SJSA1 (cell line): Measurements from ENCODE around the gene PON3. TPM values are rescaled to one million over a fixed set of nuclear protein-coding genes. Genes with fewer than 3 reads are reported as not detected.

ENCODE experiments used
- DNase-seq, 2 experiments: peaks; one replicate each; pipeline ENCODE4 v3.0.0-alpha.2; 2015 to 2020; ENCODE audit warnings: low spot score in 2 of 2, low read depth in 1 of 2
- H3K27ac ChIP-seq: fragments of 250-450 bp; sonication (Bioruptor Pico); 2 replicates; pipeline ENCODE4 v1.5.1; 2020; ENCODE audit warnings: mild to moderate bottlenecking, moderate library complexity
- H3K27me3 ChIP-seq: fragments of 250-450 bp; sonication (Bioruptor Pico); replicated peaks from 2 replicates; pipeline ENCODE4 v1.5.1; 2020; ENCODE audit warnings: mild to moderate bottlenecking, moderate library complexity
- H3K36me3 ChIP-seq: fragments of 250-450 bp; sonication (Bioruptor Pico); 2 replicates; pipeline ENCODE4 v1.5.1; 2020; ENCODE audit warnings: mild to moderate bottlenecking
- H3K4me1 ChIP-seq: fragments of 250-450 bp; sonication (Bioruptor Pico); replicated peaks from 2 replicates; pipeline ENCODE4 v1.6.1; 2021; ENCODE audit warnings: mild to moderate bottlenecking
- H3K4me3 ChIP-seq: fragments of 250-450 bp; sonication (Bioruptor Pico); 2 replicates; pipeline ENCODE4 v1.5.1; 2020; ENCODE audit warnings: mild to moderate bottlenecking
- H3K9me3 ChIP-seq: fragments of 250-450 bp; sonication (Bioruptor Pico); replicated peaks from 2 replicates; pipeline ENCODE4 v1.5.1; 2020; ENCODE audit warnings: mild to moderate bottlenecking
- total RNA-seq: library from RNA; depleted of rRNA; stranded (reverse); fragments of >200 nt; shearing (Covaris generic); gene quantifications from 2 replicates; pipeline ENCODE4 v1.2.3, GENCODE V29; 2014

Gene PON3
- total RNA-seq, 1 experiment from 2014 or later, result not detected

GRCh38 chr7:95342642-95343307, 53.4 kb downstream of the PON3 start:
- Histone ChIP-seq H3K36me3 (no peaks in the 10 kb centered on the region), H3K4me1 (no peaks in the 10 kb centered on the region), H3K4me3 (no peak overlapping the region), H3K9me3 (no peaks in the 10 kb centered on the region), H3K27me3 (no peaks in the 10 kb centered on the region), H3K27ac (no peak overlapping the region)
- no peak for DNase-seq

DNA sequence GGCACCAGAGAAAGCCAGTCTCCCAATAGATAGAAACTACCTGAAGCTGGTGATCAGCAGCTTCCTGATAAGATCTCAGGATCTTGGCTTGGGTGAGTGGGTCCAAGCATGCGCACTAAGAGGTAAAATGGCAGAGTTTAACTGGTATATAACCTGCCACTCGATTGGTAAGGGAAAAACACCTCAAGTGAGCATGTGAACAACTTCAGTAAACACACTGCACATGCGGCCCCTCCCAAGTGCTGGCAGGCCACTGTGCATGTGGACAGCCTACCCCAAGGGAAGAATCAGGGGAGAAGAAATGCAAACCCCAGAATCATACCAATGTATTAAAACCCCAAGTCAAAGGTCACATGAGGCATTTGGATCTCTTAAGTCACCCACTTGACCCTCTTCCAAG, 54.1 kb downstream of the PON3 start:
- no peaks in the 10 kb centered on the region for H3K36me3 ChIP-seq
- H3K27ac ChIP-seq, result no peak overlapping the region
- H3K4me1 ChIP-seq, result no peaks in the 10 kb centered on the region
- H3K27me3 ChIP-seq, result no peaks in the 10 kb centered on the region
- no peak overlapping the region for H3K4me3 ChIP-seq
- no peak for DNase-seq
- no peaks in the 10 kb centered on the region for H3K9me3 ChIP-seq

DNA sequence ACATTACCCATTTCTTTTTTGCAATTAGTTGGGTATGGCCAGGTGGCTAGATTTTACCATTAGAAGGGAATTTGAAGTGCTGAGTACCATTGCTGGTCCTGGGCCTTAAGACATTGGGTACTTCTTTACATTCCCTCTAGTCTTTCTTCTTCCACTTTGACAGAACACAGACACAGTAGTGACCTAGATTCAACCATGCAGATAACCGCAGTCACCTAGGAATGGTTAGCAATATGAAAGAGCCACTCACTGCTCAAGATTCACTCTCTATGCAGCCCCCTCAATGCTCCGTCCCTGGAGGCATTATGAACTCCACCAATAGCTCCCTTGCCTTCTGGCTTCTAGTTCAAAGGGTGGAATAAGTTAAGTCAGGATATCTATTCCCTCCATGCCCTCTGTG, 55.7 kb downstream of the PON3 start:
- no peaks in the 10 kb centered on the region for H3K27me3 ChIP-seq
- H3K4me3 ChIP-seq, result no peak overlapping the region
- H3K36me3 ChIP-seq, result no peaks in the 10 kb centered on the region
- no peak overlapping the region for H3K27ac ChIP-seq
- H3K9me3 ChIP-seq, result no peaks in the 10 kb centered on the region
- DNase-seq, result no peak
- no peaks in the 10 kb centered on the region for H3K4me1 ChIP-seq

DNA sequence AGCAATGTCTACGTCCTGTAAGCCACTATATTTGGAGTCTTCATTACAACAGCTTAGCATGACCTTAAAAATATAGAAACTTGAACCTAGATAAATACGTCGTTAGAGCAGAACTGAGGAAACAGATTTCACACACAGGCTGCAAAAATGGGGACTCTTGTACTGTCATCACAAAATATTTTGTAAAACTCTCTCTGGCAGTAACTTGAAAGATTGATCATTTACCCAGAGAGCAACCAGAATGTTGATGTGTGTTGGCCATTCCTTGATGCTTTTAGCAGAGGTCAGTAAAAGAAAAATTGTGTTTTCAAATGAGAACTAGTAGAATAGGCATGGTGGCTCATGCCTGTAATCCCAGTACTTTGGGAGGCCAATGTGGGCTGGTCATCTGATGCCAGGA, 57.3 kb downstream of the PON3 start:
- no peaks in the 10 kb centered on the region for H3K36me3 ChIP-seq
- H3K4me3 ChIP-seq, result no peak overlapping the region
- no peak overlapping the region for H3K27ac ChIP-seq
- H3K27me3 ChIP-seq, result no peaks in the 10 kb centered on the region
- no peak for DNase-seq
- no peaks in the 10 kb centered on the region for H3K4me1 ChIP-seq
- no peaks in the 10 kb centered on the region for H3K9me3 ChIP-seq

- Histone ChIP-seq H3K27me3 (no peaks in the 10 kb centered on the region), H3K36me3 (no peaks in the 10 kb centered on the region), H3K27ac (no peak overlapping the region), H3K4me3 (no peak overlapping the region), H3K9me3 (no peaks in the 10 kb centered on the region), H3K4me1 (no peaks in the 10 kb centered on the region)
- no peak for DNase-seq
These were observed 61.1 kb downstream of the PON3 start for GRCh38 chr7:95335093-95335492.

- no peaks in the 10 kb centered on the region for H3K9me3 ChIP-seq
- no peaks in the 10 kb centered on the region for H3K27me3 ChIP-seq
- H3K4me1 ChIP-seq, result no peaks in the 10 kb centered on the region
- no peak overlapping the region for H3K27ac ChIP-seq
- H3K4me3 ChIP-seq, result no peak overlapping the region
- no peak for DNase-seq
- no peaks in the 10 kb centered on the region for H3K36me3 ChIP-seq
These were observed 61.7 kb downstream of the PON3 start for GRCh38 chr7:95334447-95334846.

DNA sequence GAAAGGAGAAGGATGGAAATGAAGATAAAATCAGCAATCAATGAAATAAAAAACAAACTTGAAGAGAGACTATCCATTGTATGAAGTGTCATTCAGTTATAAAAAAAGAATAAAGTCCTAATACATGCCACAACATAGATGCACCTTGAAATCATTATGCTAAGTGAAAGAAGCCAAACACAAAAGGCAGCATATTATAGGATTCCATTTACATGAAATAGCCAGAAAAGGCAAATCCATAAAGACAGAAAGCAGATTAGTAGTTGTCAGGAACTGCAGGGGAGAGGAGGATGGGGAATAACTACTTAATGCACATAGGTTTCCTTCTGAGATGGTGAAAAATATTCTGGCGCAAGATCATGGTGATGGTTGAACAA, 65.2 kb downstream of the PON3 start:
- H3K27ac ChIP-seq, result no peak overlapping the region
- no peaks in the 10 kb centered on the region for H3K36me3 ChIP-seq
- no peaks in the 10 kb centered on the region for H3K27me3 ChIP-seq
- H3K9me3 ChIP-seq, result no peaks in the 10 kb centered on the region
- no peak for DNase-seq
- H3K4me1 ChIP-seq, result no peaks in the 10 kb centered on the region
- peak overlapping the region; percentile 21 for H3K4me3 ChIP-seq

- H3K4me3 ChIP-seq, result peak overlapping the region; percentile 21
- no peaks in the 10 kb centered on the region for H3K36me3 ChIP-seq
- no peaks in the 10 kb centered on the region for H3K9me3 ChIP-seq
- no peaks in the 10 kb centered on the region for H3K27me3 ChIP-seq
- no peak for DNase-seq
- H3K27ac ChIP-seq, result no peak overlapping the region
- H3K4me1 ChIP-seq, result no peaks in the 10 kb centered on the region
These were observed 65.8 kb downstream of the PON3 start for GRCh38 chr7:95330204-95330960.

DNA sequence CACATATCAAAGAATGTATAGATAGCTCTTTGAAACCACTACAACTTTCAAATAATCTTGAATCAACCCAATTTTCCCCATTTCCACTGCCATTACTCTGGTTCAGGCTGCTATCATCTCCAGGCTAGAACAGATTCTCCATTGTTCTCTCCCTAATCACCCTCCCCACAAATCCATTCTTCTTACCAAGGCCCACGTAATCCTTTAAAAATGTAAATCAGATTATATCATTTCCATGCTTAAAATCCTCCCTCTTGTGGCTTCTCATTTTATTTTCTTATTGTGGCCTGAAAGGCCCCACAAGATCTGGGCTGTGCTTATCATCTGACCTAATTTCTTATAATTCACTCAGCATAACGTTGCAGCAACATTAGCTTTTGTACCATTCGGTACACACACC, 68.8 kb downstream of the PON3 start:
- Histone ChIP-seq H3K36me3 (no peaks in the 10 kb centered on the region), H3K4me3 (no peak overlapping the region), H3K4me1 (no peaks in the 10 kb centered on the region), H3K27ac (no peak overlapping the region), H3K9me3 (no peaks in the 10 kb centered on the region), H3K27me3 (no peaks in the 10 kb centered on the region)
- no peak for DNase-seq

DNA sequence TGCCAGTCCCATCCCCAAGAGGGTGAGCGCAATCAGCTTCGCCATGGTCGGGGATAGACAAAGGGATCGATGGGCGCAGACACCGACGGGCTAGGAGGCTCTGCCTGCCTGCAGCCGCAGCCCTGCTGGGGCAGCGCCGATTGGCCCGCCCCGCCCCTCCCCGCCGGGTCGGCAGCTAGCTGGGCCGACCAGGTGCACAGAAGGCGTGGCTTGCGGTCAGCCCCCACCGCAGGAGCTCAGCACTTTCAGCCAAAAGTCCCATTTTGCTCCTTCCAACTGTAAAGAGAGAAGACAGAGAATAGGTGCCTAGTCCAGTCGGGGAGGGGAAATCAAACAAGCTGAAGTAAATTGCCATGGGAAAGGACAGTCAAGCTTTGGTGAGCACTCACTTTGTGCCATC, 71.7 kb downstream of the PON3 start, which contains the start of gene PON1:
PON1 (minus strand) TSS at position 102 of the 400 bp plus-strand sequence; CDS start at position 45, 57 bp downstream.
- DNase-seq, result no peak
- H3K36me3 ChIP-seq, result no peaks in the 10 kb centered on the region
- no peak within 1 kb of the TSS for H3K27ac ChIP-seq
- no peaks in the 10 kb centered on the region for H3K27me3 ChIP-seq
- no peaks in the 10 kb centered on the region for H3K4me1 ChIP-seq
- H3K9me3 ChIP-seq, result no peaks in the 10 kb centered on the region
- no peak within 1 kb of the TSS for H3K4me3 ChIP-seq

DNA sequence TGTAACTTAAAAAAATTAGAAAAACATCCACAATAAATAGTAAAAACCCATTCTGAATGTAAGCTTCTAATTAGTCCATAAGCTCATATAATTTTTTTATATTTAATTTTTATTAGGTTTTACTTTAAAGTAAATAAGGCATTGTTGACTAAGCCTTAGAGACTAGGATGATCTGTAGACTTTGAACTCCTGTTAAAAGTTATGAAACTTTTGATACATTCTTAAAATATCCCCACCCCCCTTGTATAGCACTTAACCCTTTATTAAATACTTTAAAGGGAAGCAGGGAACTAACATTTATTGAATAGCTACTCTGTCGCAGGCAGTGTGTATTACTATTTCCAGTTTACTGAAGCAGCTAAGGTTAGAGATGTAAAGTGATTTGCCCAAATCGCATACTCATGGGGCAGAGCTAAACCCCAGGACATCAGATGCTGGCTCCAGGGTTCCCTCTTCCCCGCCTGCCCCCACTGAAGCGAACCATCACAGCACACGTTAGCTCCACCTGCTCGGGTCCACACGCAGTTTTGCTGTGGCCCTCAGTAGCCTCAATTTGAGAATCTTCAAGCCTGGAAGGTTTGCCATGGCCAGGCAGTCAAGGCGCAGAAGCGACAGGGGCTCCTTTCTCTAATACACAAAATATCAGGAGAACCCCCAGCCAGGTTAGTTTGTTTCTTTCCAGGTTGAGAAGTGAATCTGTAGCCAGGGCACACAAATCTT, 72.6 kb downstream of the PON3 start:
- no peak overlapping the region for H3K4me3 ChIP-seq

DNA sequence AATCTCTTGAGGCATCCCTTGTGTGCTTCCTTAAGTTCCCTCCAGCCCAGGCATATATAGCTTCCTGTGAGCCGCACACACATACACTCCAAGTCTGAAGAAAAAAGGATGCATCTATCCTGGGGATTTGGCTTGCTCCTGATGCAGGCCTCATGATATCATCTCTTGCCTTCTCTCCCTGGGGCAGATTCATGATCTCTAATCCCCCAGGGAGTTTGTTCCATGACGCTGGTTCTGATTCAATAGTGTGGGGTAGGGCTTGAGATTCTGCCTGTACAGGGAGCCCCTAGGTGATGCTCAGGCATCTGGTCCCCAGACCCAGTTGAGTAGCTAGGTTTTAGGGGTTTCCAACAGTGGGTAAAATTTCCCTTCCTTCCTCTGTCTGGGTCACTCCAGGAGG, 73.3 kb downstream of the PON3 start:
- H3K27ac ChIP-seq, result no peak overlapping the region
- H3K36me3 ChIP-seq, result no peaks in the 10 kb centered on the region
- no peak overlapping the region for H3K4me3 ChIP-seq
- no peaks in the 10 kb centered on the region for H3K9me3 ChIP-seq
- H3K27me3 ChIP-seq, result no peaks in the 10 kb centered on the region
- DNase-seq, result no peak
- H3K4me1 ChIP-seq, result no peaks in the 10 kb centered on the region

More for the DNA sequence above, 72.6 kb downstream of the PON3 start:
- no peaks in the 10 kb centered on the region for H3K27me3 ChIP-seq
- no peaks in the 10 kb centered on the region for H3K9me3 ChIP-seq
- DNase-seq, result no peak
- no peak overlapping the region for H3K27ac ChIP-seq
- H3K36me3 ChIP-seq, result no peaks in the 10 kb centered on the region
- H3K4me1 ChIP-seq, result no peaks in the 10 kb centered on the region

GRCh38 chr7:95322396-95322795, 73.8 kb downstream of the PON3 start:
- Histone ChIP-seq H3K9me3 (no peaks in the 10 kb centered on the region), H3K27me3 (no peaks in the 10 kb centered on the region), H3K4me3 (no peak overlapping the region), H3K27ac (no peak overlapping the region), H3K4me1 (no peaks in the 10 kb centered on the region), H3K36me3 (no peaks in the 10 kb centered on the region)
- no peak for DNase-seq

DNA sequence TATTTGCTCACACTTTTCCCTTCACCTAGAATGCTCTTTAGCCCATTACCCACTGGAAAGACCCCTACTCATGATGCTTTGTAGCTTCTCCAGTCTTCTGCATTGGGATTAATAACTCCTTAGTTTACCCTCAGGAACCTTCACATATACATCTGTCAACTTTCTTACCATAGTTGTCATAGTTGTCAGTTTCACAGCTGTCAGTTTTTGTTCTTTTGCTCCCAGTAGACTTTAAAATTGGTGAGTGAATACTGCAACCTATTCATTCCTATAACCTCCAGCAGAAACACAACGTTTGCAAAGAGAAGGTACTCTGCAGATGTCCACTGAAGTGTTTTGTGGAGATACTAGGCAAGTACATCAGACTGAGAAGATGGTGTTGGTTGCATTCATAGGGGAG, 74.5 kb downstream of the PON3 start:
- H3K27me3 ChIP-seq, result peaks cover under 1% of the 10 kb centered on the region; the same call in 1 of the 2 replicates
- DNase-seq, result no peak
- H3K4me3 ChIP-seq, result no peak overlapping the region
- no peaks in the 10 kb centered on the region for H3K36me3 ChIP-seq
- H3K27ac ChIP-seq, result no peak overlapping the region
- no peaks in the 10 kb centered on the region for H3K4me1 ChIP-seq
- H3K9me3 ChIP-seq, result no peaks in the 10 kb centered on the region
